GM08714 (cell line): Measurements from ENCODE around the gene ASRGL1.
"Not testable (repeated sequence)": the region's sequence is repeated elsewhere in the genome, so short reads cannot be mapped to it uniquely, and the experiment has no call there.

Experiments
- H3K4me3 ChIP-seq: fragments of 200-500 bp; sonication (Bioruptor generic); 2 replicates; pipeline ENCODE4 v1.5.1; 2014; ENCODE audit warnings: mild to moderate bottlenecking, low read length, inconsistent platforms
- ZNF274 ChIP-seq: IDR thresholded peaks from 2 replicates; pipeline ENCODE4 v1.6.1; 2012; ENCODE audit warnings: mild to moderate bottlenecking, low read depth, low read length

Gene ASRGL1

DNA sequence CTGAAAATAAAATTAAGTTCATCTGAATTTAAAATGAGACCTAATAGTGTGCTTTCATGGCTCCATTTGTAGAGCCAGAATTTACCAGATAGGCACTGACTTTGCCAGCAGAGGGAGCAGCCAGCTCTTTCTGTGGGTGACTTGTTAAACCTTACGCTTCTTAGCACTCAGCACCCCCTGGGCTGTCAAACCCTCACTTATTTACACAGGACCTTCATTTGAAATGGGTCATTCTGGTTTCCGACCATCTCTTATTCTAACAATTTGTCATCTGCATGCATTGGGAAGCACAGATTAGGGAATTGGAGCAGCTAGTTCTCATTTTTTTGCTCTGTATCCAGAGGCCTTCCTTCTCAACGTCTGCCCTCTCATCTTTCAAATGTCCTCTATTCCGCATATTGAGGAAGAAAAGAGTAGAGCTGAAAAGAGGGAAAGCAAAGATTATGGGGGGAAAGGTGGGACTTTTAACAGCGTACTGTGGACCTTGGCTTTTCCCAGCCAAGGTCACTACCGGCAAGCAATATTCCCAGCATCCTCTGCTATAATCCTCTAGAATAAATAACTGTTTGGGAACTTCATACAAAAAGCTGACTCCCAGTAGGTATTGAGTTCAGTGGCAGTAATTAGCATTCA lies 3.1 kb downstream of the ASRGL1 start:
- no peak overlapping the region for H3K4me3 ChIP-seq
- TF ChIP-seq ZNF274, result no peak

DNA sequence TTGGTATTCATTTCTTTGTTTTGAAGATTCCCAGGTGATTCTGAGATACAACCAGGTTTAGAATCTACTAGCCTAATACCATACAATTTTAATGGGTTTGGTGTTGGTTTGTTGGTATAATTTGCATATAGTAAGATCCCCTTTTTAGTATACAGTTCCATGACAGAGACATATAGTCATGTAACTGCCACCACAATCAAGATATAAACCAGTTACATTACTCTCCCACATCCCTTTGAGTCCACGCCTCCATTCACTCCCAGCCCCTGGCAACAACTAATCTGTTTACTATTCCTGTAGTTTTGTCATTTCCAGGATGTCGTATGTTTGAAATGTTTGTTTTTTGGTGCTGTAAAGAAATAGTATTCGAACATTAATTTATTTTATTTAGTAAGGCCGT lies 4.3 kb downstream of the ASRGL1 start:
- TF ChIP-seq ZNF274, result no peak
- no peak overlapping the region for H3K4me3 ChIP-seq

DNA sequence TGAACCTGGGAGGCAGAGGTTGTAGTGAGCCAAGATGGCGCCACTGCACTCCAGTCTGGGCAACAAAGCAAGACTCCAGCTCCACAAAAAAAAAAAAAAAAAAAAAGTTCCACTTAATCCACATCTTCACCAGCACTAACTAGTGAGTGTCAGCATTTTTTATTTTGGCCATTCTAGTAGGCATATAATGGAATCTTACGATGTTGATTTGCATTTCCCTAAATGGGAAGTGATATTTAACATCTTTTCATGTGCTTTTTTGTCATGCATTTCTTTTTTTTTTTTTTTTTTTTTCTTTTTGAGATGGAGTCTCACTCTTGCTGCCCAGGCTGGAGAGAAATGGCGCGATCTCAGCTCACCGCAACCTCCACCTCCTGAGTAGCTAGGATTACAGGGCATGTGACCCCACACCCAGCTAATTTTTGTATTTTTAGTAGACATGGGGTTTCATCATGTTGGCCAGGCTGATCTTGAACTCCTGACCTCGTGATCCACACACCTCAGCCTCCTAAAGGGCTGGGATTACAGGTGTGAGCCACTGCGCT lies 6.5 kb downstream of the ASRGL1 start:
- not testable (repeated sequence) for H3K4me3 ChIP-seq

DNA sequence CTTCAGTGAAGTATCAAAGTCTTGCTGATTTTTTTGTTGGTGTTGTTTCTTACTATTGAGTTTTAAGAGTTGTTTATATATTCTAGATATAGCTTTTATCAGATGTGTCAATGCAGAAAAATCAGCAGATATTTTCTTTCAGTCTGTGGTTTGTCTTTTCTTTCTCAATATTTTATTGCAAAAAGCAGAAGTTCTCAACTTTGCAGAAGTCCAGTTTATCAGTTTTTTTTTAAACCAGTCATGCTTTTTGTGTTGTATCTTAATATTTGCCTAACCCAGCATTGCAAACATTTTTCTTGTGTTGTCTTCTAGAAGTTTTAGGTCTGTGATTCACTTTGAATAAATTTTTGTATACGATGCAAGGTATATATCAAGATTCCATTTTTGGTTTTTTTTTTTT lies 7.0 kb downstream of the ASRGL1 start:
- H3K4me3 ChIP-seq, result no peak overlapping the region
- no peak for TF ChIP-seq ZNF274

DNA sequence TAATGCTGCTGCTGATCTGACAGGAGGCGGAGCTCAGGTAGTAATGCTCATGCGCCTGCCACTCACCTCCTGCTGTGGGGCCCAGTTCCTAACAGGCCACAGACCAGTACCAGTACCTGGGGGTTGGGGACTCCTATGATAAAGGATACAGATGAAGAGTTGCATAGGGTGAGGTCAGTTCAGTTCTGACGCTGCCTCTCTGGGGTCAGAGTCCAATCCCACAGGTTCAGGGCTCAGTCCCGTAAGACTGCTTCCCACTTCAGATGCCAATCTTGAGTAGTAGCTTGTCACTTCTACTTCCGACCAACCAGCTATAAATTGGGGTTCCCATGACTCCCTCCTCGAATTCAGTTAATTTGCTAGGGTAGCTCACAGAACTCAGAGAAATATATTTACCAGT lies 8.6 kb downstream of the ASRGL1 start:
- H3K4me3 ChIP-seq, result no peak overlapping the region
- no peak for TF ChIP-seq ZNF274

DNA sequence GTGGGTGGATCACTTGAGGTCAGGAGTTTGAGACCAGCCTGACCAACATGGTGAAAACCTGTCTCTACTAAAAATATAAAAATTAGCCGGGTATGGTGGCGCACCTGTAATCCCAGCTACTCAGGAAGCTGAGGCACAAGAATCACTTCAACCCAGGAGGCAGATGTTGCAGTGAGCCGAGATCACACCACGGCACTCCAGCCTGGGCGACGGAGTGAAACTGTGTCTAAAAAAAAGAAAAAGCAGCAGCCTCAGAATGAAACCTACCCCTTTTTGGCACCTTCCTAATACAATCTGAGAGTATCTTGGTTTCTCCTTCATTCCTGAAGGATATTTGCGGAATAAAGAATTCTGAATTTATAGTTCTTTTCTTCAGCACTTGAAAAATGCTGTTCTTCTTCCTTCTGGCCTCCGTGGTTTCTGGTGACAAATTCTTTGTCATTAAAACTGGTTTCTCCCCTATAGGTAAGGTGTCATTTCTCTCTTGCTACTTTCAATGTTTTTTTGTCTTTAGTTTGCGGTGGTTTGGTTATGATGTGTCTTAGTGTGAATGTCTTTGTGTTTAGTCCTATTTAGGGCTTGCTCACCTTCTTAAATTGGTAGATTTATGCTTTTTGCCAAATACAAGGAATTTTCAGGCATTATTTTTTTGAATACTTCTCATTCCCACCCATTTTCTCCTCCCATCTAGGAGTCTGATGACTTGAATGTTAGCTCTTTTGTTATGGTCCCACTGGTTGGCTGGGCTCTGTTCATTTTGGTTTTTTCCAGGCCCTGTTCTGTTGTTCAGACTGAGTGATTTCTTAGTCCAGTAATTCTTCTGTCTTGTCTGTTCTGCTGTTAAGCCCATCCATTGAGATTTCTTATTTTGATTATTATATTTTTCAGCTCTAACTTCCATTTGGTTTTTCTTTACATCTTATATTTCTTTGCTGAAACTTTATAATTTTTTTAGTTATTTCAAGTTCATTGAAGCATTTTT lies 15.4 kb downstream of the ASRGL1 start:
- no peak overlapping the region for H3K4me3 ChIP-seq
- TF ChIP-seq ZNF274, result no peak

DNA sequence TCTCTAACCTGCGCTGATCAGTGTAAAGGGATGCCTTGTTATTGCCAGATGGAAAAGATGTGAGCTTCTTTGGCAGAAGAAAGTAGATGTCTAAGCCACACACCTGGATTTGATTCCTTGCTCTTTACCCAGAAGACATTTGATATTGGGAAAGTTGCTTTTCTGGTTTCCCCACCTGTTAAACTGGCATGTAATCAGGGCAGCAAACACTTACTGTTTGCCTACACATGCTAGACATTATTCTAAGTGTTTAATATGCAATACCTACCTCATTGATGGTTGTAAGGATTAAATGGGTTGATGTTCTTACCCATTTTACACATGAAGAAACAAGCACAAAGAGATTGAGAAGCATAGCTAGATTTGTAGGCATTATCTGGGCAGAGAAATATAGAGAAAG lies 16.6 kb downstream of the ASRGL1 start:
- TF ChIP-seq ZNF274, result no peak
- no peak overlapping the region for H3K4me3 ChIP-seq

DNA sequence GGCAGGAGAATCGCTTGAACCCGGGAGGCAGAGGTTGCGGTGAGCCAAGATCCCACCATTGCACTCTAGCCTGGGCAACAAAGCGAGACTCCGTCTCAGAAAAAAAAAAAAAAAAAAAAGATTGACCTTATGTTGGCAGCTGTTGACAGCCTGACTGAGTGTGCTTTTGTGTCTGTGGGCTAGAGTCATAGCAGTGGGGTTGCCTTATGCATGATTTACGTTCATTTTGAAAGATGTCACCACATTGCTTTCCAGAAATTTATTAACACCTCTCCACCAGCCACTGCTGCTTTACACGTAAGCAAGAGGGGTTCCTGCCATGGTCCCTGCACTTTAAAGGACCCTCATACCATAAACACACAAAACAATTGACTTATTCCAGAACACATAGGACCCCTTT lies 21.0 kb downstream of the ASRGL1 start:
- TF ChIP-seq ZNF274, result no peak
- H3K4me3 ChIP-seq, result no peak overlapping the region

DNA sequence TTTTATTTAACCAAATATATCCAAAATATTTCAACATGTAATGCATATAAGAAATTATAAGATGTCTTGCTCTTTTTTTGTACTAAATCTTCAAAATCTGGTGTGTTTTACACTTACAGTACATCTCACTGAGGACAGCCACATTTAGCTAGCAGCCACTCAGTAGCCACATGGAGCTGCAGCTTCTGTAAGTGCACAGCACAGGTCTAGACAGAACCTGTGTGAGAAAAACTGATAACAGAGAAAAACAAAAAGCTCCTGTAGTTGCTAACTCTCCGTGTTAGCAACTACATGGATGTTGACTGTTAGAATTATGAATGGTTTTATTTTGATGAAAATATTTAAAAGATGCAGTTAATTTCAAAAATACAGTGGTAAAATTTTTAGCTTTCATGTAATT lies 22.2 kb downstream of the ASRGL1 start:
- TF ChIP-seq ZNF274, result no peak

DNA sequence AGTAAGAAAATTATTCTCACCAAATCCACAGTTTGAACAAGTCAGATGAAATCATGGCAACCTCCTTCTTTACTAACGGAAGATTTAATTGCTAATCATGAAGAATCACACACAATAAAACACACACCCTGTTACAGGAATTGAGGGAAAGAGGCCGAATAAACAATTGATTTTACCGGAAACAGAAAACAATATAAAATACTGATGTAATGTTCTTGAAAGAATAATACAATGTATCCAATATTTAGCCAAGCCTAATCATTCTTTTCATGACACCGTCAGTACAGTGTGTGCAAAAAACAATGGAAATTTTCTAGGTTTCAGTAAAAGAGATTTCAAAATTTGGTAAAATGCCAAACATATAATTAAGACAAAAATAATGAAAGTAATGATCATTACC lies 23.4 kb downstream of the ASRGL1 start:
- H3K4me3 ChIP-seq, result no peak overlapping the region
- no peak for TF ChIP-seq ZNF274

More for the DNA sequence above, 22.2 kb downstream of the ASRGL1 start:
- no peak overlapping the region for H3K4me3 ChIP-seq

DNA sequence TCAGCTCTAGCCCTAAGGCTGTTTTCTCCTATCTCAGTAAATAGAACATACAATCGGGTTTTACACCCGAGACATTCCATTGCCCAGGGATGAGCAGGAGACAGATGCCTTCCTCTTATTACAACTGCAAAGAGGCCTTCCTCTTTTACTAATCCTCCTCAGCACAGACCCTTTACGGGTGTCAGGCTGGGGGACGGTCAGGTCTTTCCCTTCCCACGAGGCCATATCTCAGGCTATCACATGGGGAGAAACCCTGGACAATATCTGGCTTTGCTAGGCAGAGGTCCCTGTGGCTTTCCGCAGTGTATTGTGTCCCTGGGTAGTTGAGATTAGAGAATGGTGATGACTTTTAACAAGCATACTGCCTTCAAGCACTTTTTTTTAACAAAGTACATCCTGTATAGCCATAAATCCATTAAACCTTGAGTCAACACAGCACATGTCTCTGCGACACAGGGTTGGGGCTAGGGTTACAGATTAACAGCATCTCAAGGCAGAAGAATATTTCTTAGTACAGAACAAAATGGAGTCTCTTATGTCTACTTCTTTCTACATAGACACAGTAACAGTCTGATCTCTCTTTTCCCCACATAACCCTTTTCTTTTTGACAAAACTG lies 31.7 kb downstream of the ASRGL1 start:
- not testable (repeated sequence) for H3K4me3 ChIP-seq

DNA sequence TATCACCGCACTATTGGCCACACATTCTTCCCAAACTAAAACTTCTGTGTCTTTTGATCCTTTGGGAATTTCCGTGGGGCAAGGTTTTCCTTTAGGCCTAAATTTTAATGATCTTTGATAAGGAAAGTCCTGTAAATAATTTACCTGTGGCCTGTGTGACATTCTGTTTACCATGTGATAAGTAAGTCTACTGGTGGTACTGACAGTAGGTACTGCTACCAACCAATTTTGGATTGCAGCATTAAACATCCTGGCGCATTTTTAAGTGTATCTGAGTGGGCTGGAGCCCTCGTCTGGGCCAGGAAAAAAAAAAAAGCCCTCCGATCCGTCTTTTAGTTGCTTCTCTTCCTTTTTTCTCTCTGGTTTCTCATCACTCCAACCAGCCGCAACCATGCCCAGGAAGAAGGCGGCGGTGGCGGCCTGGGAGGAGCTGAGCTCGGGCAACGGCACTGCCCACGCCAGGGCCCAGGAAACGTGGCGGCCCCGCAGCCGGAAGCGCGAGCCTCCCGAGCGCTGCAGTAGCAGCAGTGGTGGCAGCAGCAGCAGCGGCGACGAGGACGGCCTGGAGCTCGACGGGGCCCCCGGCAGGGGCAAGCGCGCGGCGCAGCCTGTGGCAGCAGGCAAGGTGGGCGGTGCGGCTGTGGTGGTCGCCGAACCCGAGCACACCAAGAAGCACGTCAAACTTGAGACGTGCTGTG lies 33.6 kb downstream of the ASRGL1 start:
- H3K4me3 ChIP-seq, result no peak overlapping the region
- no peak for TF ChIP-seq ZNF274

DNA sequence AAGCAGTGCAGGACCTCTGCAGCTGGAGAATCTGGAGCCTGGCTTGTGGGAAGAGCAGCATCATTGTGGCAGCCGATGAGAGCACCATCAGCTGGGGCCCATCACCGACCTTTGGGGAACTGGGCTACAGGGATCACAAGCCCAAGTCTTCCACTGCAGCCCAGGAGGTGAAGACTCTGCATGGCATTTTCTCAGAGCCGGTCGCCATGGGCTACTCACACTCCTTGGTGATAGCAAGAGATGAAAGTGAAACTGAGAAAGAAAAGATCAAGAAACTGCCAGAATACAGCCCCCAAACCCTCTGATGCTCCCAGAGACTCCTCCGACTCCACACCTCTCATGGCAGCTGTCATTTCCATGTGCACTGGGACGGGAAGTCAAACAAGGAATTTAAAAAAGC lies 35.6 kb downstream of the ASRGL1 start:
- no peak overlapping the region for H3K4me3 ChIP-seq
- TF ChIP-seq ZNF274, result no peak

DNA sequence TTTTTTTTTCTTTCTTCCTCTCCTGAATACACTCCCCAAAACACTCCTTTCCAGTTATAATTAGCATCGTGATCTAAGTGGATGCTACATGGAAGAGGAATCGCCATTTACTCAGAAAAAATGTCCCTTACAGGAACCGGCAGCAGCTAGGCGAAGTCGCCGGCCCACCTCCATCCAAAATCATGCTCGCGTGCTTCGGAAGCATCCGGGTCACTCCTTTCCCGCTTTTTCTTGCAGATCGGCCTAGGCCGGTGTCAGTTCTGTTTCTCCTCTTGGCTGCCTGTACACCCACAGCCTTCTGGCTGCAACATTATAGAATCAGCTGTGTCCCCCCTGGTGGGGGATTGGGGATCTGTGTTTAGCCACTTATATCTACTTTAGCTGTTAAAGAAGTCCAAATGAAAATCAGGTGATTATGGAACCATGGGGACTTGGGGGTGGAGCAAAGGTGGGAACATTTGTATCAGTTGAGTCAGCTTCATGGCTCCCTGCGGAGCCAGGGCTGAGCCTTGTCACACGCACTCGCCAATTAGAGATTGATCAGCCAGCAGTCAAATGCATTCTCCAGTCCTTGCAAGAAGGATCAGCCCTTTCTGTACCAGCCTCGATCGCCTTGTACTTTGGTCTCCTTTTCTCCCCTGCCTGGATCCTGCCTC lies 36.3 kb downstream of the ASRGL1 start:
- TF ChIP-seq ZNF274, result no peak
- no peak overlapping the region for H3K4me3 ChIP-seq
